GM19099 (cell line): ENCODE data around the gene TAF6L.

Experiments used
- POLR2A ChIP-seq: IDR thresholded peaks from 3 replicates; pipeline ENCODE4 v1.6.1; 2011; ENCODE audit warnings: low read depth; ENCODE audit not compliant: insufficient read length; ENCODE audit errors: extremely low read depth

Gene TAF6L, protein sequence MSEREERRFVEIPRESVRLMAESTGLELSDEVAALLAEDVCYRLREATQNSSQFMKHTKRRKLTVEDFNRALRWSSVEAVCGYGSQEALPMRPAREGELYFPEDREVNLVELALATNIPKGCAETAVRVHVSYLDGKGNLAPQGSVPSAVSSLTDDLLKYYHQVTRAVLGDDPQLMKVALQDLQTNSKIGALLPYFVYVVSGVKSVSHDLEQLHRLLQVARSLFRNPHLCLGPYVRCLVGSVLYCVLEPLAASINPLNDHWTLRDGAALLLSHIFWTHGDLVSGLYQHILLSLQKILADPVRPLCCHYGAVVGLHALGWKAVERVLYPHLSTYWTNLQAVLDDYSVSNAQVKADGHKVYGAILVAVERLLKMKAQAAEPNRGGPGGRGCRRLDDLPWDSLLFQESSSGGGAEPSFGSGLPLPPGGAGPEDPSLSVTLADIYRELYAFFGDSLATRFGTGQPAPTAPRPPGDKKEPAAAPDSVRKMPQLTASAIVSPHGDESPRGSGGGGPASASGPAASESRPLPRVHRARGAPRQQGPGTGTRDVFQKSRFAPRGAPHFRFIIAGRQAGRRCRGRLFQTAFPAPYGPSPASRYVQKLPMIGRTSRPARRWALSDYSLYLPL

DNA sequence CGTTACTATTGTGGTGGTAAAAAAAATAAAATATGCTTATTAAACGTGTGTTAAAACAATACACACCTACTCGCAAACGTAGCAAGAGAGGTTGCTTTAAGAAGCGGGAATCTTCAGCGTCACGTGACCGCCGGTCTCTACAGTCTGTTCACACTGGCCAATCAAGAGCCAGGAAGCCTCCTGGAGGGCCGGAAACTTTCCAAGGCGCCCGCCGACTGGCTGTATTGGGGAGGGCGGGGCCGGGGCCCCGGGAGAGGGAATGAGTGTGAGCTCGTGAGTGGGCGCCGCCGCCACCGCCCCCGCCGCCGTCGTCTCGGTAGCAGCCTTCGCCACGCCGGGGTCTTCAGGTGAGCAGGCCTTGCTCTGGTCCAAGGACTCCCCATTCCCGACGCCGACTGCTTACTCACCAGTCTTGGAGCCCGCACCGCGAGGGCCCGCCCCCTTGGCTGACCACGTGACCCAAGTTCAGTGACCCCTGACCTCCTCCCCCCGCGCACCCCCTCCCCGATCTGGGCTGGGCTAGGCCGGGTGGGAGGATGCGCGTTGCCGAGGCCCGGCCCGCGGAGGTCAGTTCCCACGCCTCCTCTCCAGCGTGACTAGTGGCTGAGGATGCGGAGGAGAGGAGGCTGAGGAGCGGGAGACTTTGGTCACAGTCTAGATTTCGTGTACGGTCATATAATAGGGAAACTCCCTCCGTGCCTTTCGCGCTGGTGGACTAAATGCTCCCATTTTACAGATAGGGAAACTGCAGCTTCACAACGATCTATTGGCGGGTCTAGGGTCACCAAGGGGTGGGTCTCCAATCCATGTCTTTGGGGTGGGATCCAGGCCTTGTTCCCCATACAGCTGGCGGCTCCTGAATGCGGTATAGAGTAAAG lies at the start of gene TAF6L:
Gene TAF6L, plus strand, starts transcription at position 253 of the 878 bp plus-strand sequence. CDS start 4,388 bp downstream, outside the sequence.
- TF ChIP-seq POLR2A, result peak; percentile 77

- no peak for TF ChIP-seq POLR2A
These were observed 49.2 kb upstream of the TAF6L start for GRCh38 chr11:62721994-62722393.

DNA sequence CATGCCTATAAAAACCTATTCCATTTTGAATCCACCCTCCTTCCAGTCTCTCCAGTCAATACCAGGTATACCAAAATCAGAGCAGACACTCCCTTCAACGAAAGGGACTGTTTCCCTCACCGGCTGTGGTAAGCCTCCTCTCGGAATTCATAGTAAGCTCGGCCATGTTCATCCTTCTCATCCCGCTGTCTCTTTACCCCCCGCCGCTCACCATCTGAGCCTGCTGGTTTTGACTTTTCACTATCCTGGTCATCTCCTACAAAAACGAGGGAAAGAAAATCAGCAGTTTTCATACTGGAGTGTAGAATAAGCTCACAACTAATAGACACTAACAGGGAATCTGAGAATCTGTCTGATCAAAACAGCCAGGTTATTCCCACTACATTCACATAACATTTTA lies 47.0 kb upstream of the TAF6L start:
- no peak for TF ChIP-seq POLR2A

GRCh38 chr11:62725646-62726045 lies 45.5 kb upstream of the TAF6L start:
- TF ChIP-seq POLR2A, result no peak

DNA sequence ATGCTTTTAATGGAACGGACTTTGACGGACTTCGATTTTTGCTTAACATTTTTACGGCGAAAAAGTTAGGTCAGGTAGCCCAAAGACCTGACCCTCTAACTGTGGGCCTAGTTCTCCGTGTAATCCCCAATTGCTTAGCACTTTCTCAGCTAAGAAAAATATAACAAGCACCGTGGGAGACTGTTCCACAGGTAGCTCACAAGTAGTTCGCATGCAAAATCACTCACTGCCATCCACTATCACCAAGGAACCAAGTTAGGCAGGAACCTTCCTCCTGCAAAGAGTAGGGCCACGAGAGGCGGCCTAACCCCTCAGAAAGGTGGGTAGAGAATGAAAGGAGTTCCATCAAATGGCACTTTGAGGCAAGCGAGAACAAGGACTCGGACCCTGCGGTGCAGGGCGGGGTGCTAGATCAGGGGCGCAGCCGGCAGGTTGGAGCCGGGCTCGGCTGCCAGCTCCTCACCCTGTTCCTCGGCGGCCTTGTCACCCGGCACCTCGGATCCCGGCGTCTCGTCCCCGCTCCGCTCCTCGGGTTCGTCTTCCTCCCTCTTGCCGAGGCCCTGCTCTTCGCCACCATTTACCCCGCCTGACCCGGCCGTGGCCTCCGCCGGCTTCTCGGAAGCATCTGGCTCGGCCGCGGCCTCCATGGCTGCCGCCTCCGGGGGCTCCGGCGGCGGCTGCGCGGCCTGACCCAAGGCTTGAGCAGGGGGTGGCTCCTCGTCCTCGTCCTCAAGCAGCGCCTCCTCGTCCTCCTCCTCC lies 44.9 kb upstream of the TAF6L start:
- TF ChIP-seq POLR2A, result peak; percentile 22

DNA sequence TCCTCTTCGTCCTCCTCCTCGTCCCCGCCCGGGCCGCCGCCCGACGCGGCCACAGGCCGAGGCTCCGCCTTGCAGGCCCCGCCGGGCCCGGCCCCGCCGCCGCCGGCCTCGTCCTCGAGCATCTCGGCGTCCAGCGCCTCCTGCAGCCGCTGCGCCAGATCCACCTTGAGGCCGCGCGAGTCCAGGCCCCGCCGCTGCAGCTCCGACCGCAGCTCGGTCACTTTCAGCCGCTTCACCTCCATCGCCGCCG lies 44.4 kb upstream of the TAF6L start:
- TF ChIP-seq POLR2A, result no peak

GRCh38 chr11:62727165-62727871 lies 43.9 kb upstream of the TAF6L start, which contains the start of gene HNRNPUL2:
Gene HNRNPUL2, minus strand, starts transcription at chr11:62727457. Its CDS starts 301 bp downstream, at chr11:62727156.
- TF ChIP-seq POLR2A, result peak; percentile 98

DNA sequence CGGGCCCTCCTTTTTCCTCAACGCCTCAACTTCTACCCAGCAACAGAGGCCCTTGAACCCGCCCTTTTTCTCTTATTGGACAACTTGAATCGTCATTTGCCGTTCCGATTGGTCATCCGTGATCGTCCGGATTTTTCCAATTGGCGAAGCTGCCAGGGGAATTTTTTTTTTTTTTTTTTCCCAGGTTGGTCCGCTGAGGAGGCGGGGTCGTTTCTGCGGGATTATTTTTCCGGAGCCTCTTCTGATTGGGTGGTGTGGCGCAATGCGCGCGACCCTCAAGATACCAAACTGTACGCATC lies 43.4 kb upstream of the TAF6L start:
- no peak for TF ChIP-seq POLR2A

DNA sequence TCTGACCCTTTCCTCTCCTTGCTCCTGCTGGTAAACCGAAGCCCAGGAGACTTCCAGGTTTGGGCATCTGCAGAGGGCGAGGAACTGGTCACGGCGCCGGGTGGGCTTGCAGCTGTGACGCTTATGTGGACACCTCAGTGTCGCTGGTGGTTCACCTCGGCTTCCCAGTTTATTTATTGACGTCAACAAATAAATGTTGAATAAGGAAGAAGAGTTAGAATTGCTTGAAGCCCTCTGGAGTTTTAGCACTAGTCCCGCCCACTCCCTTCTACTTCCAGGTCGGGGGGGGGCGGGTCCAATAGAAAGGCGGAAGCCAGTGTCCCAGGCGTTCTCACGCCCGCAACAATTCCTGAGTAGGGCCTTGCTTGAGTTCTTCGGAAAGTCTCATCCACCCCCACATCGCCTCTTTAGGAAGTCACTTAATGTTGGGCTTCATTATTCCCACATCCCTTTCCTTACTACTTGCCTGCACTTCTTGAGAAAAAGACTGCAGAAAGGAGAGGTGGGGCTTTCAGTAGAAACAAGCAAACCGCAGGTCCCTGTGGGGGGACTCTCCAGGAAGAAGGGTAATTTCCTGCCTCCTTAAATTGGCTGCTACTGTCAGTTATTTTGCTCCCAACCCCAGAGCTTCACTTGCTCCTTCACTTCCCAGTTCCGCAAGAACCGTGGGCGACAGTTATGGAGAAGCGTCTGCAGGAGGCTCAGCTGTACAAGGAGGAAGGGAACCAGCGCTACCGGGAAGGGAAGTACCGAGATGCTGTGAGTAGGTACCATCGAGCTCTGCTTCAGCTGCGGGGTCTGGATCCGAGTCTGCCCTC lies 42.8 kb upstream of the TAF6L start, which contains the start of gene TTC9C:
Gene TTC9C, plus strand, starts transcription at position 316 of the 818 bp plus-strand sequence. Its CDS starts 363 bp downstream, at position 679.
- peak; percentile 76 for TF ChIP-seq POLR2A

- no peak for TF ChIP-seq POLR2A
These were observed 38.4 kb upstream of the TAF6L start for GRCh38 chr11:62732830-62733229.

GRCh38 chr11:62737196-62737595 lies 34.0 kb upstream of the TAF6L start:
- no peak for TF ChIP-seq POLR2A

GRCh38 chr11:62747475-62748160 lies 23.6 kb upstream of the TAF6L start:
- TF ChIP-seq POLR2A, result no peak
